Activated CD4-positive, alpha-beta T cell treated with anti-CD3 and anti-CD28 coated beads for 4 hours (primary cell): ENCODE measurements around the gene ZNF644.
"Not testable (repeated sequence)": the region's sequence is repeated elsewhere in the genome, so short reads cannot be mapped to it uniquely, and the experiment has no call there.

Source experiments
- DNase-seq, 2 donors: peaks; one replicate each; pipeline ENCODE4 v3.0.0-alpha.2; 2020

ZNF644 gene

DNA sequence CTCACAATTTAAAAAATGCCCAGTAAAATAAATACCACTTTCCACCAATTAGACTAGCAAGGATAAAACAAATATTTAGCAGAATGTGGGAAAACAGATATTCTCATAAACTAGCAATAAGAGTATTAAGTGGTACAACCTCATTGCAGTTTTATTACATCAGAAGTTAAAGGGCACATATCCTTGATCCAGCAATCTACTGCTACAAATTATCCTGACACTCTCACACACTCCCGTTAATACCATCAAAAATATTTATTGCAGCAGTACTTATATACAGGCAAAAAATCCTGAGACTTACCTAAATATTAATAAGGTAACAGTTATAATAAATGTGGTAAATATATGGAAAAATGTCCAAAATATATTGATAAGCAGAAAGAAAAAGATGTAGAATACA, 44.3 kb downstream of the ZNF644 start:
- DNase-seq: no peak

DNA sequence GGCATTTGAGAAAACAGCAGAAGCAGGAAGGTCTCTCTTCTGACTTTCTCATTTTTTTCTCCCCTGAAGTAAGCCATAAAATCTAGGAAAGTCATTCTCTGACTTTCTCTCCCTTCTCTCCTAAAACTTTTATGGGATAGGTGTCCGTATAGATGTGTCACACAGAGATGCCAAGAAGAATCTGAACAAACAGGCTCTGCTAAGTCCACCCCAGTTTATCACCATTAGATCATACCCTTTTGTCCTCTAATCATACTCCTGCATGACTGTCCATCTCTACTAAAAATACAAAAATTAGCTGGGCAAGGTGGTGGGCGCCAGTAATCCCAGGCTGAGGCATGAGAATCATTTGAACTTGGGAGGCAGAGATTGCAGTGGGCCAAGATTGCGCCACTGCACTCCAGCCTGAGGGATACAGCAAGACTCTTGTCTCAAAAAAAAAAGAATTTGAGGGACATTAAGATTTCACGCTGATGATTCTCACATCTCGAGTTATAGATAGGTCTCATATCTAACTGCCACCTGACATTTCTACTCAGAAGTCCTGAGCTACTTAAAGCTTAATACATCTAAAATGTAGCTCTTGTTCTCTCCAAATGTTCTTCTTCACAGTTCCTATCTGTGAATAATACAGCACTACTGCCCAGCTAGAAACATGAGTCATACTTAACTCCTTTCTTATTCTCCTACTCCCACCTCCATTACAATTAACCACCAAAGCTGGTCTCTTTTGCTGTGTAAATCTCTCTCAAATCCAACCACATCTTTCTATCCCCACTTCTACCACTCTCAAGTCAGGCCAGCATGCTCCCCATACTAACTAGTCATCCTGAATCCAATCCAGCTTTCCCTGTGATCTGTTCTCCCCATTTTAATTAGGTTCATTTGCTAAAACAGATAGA, 47.7 kb downstream of the ZNF644 start:
- DNase-seq: no peak

GRCh38 chr1:90970208-90970607, 51.6 kb downstream of the ZNF644 start:
- DNase-seq: no peak

- DNase-seq: no peak
Measured at GRCh38 chr1:90969241-90969640, 52.6 kb downstream of the ZNF644 start.

- DNase-seq: no peak
Measured at GRCh38 chr1:90964444-90965035, 57.3 kb downstream of the ZNF644 start.

- no peak for DNase-seq
Measured at GRCh38 chr1:90963651-90964050, 58.2 kb downstream of the ZNF644 start.

- DNase-seq: no peak
Measured at GRCh38 chr1:90963236-90963635, 58.6 kb downstream of the ZNF644 start.

DNA sequence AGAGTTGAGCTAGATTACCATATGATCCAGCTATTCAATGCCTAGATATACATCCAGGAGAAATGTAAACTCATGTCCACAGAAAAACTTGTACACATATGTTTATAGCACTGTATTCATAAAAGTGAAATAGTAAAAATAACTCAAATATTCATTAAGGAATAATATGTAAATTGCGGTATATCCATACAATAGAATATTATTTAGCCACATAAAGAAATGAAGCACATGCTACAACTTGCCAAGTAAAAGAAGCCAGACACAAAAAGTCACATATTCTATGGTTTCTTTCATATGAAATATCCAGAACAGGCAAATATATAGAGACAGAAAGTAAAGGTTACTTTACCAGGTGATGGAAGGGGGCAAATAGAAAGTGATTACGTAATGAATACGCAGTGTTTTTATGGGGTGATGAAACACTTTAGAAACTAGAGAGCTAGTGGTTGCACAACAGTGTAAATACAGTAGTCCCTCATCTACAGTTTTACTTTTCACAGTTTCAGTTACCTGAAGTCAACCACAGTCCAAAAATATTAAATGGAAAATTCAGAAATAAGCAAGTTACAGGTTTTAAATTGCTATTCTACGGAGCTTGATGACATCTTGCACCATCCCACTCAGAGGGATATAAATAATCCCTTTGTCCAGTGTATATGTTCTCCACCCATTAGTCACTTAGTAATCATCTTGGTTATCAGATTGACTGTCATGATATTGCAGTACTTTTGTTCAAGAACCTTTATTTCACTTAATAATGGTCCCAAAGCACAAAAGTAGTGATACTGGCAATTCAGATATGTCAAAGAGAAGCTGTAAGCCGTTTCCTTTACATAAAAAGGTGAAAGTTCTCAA, 62.3 kb downstream of the ZNF644 start:
- no peak for DNase-seq

GRCh38 chr1:90957497-90957896, 64.3 kb downstream of the ZNF644 start:
- DNase-seq: no peak

- no peak for DNase-seq
Measured at GRCh38 chr1:90955769-90956168, 66.1 kb downstream of the ZNF644 start.

GRCh38 chr1:90952906-90953305, 68.9 kb downstream of the ZNF644 start:
- DNase-seq: no peak

GRCh38 chr1:90951009-90951408, 70.8 kb downstream of the ZNF644 start:
- no peak for DNase-seq

GRCh38 chr1:90948301-90948700, 73.5 kb downstream of the ZNF644 start:
- no peak for DNase-seq

DNA sequence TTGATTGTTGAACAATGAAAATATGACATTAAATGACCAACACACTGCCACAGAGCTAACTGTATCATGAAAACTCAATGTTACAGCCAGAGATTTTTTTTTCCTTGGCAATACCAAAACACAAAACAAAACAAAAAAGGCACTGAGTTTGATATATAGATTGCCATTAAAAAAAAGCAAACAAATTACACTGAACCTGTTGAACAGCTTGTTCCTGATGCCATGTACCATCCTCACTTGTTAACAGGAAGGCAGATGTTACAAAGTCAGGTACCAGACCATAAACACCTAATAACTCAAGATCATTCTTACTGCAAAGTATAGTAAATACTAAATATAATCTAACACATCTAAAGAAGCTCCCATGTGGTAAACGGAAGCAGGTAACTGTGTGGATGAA, 75.2 kb downstream of the ZNF644 start:
- DNase-seq: no peak

DNA sequence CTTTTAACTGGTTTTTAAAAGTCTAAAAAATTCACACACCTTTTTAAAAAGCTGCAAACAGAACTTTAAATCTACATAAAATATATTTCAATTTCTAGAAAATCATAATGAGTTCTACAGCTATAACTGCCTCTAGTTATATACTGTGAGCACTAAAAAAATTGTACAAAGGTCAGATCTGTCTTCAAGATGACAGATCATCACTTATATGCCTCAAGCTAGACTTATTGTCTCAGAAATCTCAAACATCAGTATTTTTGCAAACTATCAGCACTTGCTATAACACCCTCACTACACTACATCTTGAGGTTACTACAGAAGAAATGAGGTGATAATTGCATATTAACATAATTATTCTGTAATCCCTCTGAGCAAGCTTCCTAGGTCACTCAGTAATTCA, 76.5 kb downstream of the ZNF644 start:
- no peak for DNase-seq

- no peak for DNase-seq
Measured at GRCh38 chr1:90943966-90944365, 77.9 kb downstream of the ZNF644 start.

DNA sequence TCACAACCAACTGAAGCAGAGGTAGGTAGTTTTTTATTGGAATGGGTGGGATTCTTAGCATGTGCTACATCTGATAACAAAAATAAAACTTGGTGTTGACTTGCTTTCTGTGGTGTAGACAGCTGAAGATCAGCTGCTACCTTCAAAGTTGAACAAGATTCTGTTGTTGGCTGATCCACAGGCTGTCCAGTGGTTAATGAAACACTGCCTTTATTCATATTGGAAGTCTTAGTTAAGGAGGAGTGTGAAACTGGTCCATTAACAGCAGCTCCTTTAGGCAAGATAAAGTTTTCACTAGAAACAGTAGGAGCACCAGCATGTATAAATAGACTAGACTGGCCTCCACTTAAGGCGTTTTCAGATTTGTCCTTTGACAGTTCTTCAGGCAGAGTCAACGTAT, 81.1 kb downstream of the ZNF644 start:
- DNase-seq: no peak

DNA sequence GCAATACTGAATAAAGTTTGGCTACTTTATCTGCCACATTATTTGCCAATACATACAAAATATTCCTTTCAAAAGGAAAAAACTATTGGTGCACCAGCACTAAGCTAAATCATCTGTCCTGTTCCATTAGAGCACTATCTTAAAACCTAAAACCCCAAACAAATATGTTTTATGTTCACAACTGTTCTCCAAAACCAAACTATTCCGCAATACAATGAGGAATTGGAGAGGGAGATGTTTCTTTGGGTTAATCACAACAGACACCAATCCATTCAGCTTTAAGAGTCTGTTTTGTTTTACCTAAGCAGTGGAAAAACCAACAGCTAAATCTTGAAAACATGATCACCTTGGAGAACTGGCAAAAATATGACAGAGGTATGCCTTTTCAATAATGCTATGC, 85.1 kb downstream of the ZNF644 start:
- DNase-seq: no peak

GRCh38 chr1:90936061-90936460, 85.8 kb downstream of the ZNF644 start:
- no peak for DNase-seq

GRCh38 chr1:90928231-90928630, 93.6 kb downstream of the ZNF644 start:
- not testable (repeated sequence) for DNase-seq

DNA sequence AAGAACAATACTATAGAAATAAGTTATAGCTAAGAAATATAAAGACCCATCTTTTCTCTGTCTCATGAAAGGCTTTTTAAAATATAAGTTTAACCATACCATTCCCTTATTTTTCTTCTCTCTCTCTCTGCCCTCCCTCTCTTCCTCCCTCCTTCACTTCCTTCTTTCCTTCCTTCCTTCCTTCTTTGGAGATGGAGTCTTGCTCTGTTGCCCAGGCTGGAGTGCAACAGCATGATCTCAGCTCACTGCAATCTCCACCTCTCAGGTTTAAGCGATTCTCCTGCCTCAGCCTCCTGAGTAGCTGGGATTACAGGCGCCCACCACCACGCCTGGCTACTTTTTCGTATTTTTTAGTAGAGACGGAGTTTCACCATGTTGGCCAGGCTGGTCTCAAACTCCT, 94.2 kb downstream of the ZNF644 start:
- not testable (repeated sequence) for DNase-seq

GRCh38 chr1:90926971-90927370, 94.9 kb downstream of the ZNF644 start:
- DNase-seq: no peak
